Ishikawa (cell line): ENCODE results near the gene SCN4A.

Source experiments
- CEBPB ChIP-seq: IDR thresholded peaks from 2 replicates; pipeline ENCODE4 v1.6.1; 2012
- CREB1 ChIP-seq: IDR thresholded peaks from 2 replicates; pipeline ENCODE4 v1.6.1; 2012; ENCODE audit warnings: low read depth
- EGR1 ChIP-seq: IDR thresholded peaks from 2 replicates; pipeline ENCODE4 v1.6.1; 2012
- EP300 ChIP-seq: IDR thresholded peaks from 2 replicates; pipeline ENCODE4 v1.6.1; 2012; ENCODE audit warnings: borderline replicate concordance
- FOXM1 ChIP-seq: IDR thresholded peaks from 2 replicates; pipeline ENCODE4 v1.6.1; 2012; ENCODE audit warnings: low read depth, borderline replicate concordance
- NFIC ChIP-seq: IDR thresholded peaks from 2 replicates; pipeline ENCODE4 v1.6.1; 2012
- RAD21 ChIP-seq: IDR thresholded peaks from 2 replicates; pipeline ENCODE4 v1.6.1; 2012; ENCODE audit warnings: low read depth
- TAF1 ChIP-seq: IDR thresholded peaks from 2 replicates; pipeline ENCODE4 v1.6.1; 2012; ENCODE audit warnings: low read depth, mild to moderate bottlenecking
- TCF12 ChIP-seq: IDR thresholded peaks from 2 replicates; pipeline ENCODE4 v1.6.1; 2012; ENCODE audit warnings: low read depth
- TEAD4 ChIP-seq: IDR thresholded peaks from 2 replicates; pipeline ENCODE4 v1.6.1; 2012
- YY1 ChIP-seq: IDR thresholded peaks from 2 replicates; pipeline ENCODE4 v1.6.1; 2012; ENCODE audit warnings: low read depth
- ZBTB7A ChIP-seq: IDR thresholded peaks from 2 replicates; pipeline ENCODE4 v1.6.1; 2012; ENCODE audit warnings: low read depth
- TF ChIP-seq, protein P1 (sequence below): IDR thresholded peaks from 2 replicates; pipeline ENCODE4 v1.6.1; 2012
- TF ChIP-seq, protein P2 (sequence below): IDR thresholded peaks from 2 replicates; pipeline ENCODE4 v1.6.1; 2012; ENCODE audit warnings: low read depth, mild to moderate bottlenecking
- TF ChIP-seq, protein P3 (sequence below): IDR thresholded peaks from 2 replicates; pipeline ENCODE4 v1.6.1; 2012

The SCN4A gene

DNA sequence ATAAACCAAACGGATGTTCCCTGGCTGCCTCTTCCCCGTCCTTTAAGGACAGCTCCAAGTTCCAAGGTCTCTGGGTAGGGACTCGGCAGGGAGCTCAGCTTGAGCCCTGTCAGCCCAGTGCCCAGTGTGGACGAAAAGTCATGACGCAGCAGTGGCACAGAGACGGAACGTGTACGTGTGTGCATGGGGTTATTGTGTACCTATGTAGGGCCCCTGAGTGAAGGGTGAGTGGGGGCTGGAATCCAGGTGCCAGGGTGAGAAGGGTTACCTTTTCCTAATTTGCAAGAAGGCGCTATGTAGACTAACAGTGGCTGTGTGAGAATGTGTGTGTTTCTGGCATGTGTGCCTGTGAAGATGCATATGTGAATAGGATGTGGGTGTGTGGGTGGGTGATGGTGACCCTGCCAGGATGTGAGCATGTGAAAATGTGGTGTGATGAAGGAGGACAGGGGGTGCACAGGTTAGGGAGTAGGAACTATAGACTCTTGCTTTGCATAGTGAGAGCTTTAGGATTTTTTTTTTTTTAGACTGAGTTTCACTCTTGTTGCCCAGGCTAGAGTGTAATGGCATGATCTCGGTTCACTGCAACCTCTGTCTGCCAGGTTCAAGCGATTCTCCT, 6.0 kb downstream of the SCN4A start:
- TF ChIP-seq TAF1, result no peak

DNA sequence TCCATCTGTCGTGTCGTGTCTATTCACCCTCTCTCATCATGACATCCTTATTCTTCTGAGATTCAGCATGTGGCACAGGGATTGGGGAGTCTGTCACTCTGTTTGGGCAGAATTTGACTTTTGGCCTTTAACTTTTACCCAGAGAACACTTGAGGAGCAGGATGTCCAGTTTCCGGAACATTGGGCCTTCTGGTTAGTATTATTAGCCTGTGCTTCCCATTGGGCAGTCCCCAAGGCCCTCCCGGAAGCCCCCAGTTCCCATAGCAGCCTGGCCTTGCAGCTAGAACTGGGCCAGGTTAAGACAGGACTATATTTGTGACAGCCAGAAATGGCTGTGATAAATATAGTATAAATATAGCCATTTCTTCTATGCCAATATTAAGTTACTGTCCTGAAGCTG, 9.6 kb downstream of the SCN4A start:
- TF ChIP-seq TCF12 (no peak), EGR1 (no peak), YY1 (no peak), FOXM1 (no peak), CREB1 (no peak), CEBPB (no peak), NFIC (no peak), TAF1 (no peak), RAD21 (no peak)
- TF ChIP-seq, protein P1, sequence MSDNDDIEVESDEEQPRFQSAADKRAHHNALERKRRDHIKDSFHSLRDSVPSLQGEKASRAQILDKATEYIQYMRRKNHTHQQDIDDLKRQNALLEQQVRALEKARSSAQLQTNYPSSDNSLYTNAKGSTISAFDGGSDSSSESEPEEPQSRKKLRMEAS, result no peak
- TF ChIP-seq, protein P2, sequence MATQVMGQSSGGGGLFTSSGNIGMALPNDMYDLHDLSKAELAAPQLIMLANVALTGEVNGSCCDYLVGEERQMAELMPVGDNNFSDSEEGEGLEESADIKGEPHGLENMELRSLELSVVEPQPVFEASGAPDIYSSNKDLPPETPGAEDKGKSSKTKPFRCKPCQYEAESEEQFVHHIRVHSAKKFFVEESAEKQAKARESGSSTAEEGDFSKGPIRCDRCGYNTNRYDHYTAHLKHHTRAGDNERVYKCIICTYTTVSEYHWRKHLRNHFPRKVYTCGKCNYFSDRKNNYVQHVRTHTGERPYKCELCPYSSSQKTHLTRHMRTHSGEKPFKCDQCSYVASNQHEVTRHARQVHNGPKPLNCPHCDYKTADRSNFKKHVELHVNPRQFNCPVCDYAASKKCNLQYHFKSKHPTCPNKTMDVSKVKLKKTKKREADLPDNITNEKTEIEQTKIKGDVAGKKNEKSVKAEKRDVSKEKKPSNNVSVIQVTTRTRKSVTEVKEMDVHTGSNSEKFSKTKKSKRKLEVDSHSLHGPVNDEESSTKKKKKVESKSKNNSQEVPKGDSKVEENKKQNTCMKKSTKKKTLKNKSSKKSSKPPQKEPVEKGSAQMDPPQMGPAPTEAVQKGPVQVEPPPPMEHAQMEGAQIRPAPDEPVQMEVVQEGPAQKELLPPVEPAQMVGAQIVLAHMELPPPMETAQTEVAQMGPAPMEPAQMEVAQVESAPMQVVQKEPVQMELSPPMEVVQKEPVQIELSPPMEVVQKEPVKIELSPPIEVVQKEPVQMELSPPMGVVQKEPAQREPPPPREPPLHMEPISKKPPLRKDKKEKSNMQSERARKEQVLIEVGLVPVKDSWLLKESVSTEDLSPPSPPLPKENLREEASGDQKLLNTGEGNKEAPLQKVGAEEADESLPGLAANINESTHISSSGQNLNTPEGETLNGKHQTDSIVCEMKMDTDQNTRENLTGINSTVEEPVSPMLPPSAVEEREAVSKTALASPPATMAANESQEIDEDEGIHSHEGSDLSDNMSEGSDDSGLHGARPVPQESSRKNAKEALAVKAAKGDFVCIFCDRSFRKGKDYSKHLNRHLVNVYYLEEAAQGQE, result no peak

DNA sequence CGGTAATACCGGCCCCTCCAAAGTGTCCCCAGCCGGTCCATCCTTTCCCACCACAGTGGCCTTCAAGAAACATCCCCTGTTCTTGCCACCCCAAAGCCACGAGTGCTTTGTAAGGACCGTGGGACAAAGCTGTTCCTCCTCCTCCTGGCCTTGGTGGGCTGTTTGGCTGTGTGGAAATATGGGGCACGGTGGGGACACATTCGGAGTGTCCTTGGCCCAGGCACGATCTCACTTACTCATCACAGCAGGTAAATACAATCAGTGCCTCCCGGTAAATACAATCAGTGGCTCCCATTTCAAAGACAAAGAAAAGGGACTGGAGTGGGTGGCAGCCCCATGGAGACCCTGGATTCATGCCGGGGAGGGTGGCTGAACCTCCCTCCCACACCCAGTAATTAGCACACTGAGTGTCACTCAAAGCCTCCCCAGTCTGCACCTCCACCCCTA, 10.4 kb downstream of the SCN4A start:
- TF ChIP-seq, protein P2, result no peak
- TF ChIP-seq YY1 (no peak), EP300 (no peak), TEAD4 (no peak), ZBTB7A (no peak), FOXM1 (no peak), CREB1 (no peak), TAF1 (no peak), NFIC (no peak), TCF12 (no peak), RAD21 (no peak), CEBPB (no peak), EGR1 (no peak)
- TF ChIP-seq, protein P1, result no peak
- TF ChIP-seq, protein P3, sequence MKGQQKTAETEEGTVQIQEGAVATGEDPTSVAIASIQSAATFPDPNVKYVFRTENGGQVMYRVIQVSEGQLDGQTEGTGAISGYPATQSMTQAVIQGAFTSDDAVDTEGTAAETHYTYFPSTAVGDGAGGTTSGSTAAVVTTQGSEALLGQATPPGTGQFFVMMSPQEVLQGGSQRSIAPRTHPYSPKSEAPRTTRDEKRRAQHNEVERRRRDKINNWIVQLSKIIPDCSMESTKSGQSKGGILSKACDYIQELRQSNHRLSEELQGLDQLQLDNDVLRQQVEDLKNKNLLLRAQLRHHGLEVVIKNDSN, result no peak

DNA sequence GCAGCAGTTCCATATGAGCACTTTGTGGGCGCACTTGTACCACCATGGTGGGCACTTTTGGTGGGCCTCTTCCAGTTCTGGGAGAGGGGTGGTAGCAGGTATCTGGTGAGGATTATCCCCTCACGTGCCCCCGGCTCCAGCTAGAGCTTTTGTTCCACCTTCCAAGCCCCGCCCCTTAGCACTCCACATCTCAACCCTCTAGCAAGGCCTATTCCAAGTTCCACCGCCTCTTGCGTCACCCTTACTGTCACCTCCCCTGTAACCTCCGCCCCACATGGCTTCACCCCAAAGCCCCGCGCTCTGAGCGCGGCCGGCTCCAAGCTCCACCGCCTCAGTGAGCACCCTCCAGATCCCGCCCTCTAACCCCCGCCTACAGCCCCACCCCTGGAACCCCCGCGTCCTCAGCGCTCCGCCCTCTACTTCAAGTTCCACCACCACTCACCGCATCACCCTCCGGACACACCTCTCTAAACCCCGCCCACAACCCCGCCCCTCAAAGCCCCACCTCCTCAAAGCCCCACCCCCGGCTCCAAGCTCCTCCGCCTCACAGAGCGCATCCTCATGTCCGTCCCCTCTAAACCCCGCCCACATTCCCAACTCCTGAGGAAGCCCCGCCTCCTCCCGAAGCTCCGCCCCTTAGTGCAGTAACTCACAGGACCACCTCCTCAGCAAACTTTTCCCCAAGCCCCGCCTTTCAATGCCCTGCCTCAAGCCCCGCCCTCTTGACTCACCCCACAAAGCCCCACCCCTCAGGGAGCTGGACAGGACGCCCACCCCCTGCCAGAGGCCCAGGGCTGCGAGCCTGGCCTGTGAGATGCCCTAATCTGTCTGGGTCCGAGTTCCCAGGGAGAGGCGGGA, 11.1 kb downstream of the SCN4A start:
- TF ChIP-seq, protein P1, result peak; percentile 22; the same call in 1 of the 2 replicates
- no peak for TF ChIP-seq YY1
- TF ChIP-seq CEBPB, result peak; percentile 84
- TF ChIP-seq ZBTB7A, result 0 out of 2 replicates have a peak, but pooled peaks have one; percentile 23

DNA sequence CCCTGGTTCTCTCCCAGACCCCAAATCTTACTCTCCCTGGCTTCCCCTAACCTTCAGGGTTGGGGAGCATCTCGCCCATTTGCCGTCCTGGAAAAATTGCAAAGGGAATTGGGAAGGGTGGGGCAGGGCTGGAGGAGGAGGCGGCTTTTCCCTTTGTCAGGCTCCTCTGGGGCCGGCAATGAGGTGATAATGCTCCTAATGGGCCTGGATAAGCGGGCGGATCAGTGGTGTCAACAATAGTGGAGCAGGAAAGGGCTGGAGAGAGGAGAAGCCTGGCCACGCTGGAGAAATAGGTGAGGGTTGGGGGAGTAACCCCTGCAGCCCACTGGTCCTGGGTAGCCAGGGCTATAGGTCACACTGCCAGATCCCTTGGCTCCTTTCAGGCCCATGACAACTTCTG, 12.3 kb downstream of the SCN4A start:
- TF ChIP-seq CEBPB (no peak), FOXM1 (no peak), TAF1 (no peak), YY1 (no peak), EGR1 (no peak), EP300 (no peak), RAD21 (no peak), TEAD4 (no peak), TCF12 (no peak), CREB1 (no peak)
- TF ChIP-seq, protein P2, result no peak
- TF ChIP-seq, protein P3, result no peak
- TF ChIP-seq, protein P1, result no peak
